Eye (tissue), 1 donor: ENCODE results near the gene GPR3.
"Not testable (repeated sequence)": the region's sequence is repeated elsewhere in the genome, so short reads cannot be mapped to it uniquely, and the experiment has no call there.

ENCODE experiments used
- DNase-seq: peaks from one replicate; pipeline ENCODE4 v3.0.0-alpha.2; 2015

The GPR3 gene

DNA sequence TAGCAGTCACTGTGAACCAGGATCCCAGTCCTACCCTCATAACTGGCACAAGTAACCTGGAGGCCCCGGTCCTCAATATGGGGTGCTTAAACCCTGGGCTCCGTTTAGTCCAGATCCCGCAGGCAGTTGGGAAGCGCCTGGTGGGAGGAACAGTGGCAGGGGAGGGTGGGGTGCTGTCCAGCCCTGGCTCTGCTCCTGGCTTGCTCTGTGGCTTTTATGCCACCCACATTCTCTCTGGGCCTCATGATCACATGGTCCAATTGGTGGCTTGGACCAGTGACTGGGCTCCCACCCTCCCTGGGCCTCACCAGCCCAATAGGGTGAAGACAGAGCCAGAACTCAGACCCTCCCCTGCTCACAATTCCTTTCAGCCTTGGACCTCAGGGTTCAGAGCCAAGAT, 12.2 kb upstream of the GPR3 start:
- no peak for DNase-seq

DNA sequence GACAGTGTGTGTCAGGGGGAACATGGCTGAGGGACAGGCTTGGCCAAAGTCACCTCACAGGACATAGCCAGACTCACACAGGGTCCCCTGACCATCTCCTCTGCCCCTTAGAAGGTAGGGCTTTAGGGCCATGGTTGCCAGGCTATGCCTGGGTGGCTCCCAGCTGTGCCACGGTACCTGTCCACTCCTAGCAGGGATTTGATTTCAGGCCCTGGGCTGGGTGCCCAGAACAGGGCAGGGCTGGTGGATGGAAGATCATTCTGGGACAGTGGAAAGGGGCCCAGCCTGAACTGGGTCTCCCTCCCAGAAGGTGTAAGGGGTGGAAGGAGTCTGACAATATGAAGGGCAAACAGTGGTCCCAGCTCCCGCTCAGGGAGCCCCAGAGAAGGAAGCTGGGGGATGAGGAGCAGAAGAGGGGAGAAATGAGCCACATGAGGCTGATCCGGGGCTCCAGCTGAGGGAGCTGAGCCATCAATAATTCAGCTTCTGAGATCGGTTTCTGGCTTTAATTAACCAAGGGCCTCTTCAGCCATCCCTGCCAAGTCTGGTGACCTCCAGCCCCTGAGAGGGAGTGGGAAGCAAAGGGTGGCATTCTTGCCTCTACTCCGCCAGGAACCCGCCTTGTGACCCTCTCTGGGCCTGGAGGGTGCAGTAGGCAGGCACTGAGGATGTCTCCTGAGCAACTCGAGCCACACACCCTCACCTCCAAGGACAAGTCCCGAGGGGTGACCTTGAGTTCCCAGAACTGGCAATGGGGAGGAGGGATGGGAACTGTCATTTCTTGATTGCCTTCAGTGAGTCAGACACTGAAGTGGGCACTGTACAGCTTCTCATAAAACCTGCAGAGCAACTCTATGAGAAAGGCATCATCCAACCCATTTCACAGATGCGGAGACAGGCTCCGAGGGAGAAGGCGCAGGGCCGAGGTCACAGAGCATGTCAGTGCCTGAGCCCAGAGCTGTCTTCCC, 11.4 kb upstream of the GPR3 start:
- peak; percentile 65 for DNase-seq

DNA sequence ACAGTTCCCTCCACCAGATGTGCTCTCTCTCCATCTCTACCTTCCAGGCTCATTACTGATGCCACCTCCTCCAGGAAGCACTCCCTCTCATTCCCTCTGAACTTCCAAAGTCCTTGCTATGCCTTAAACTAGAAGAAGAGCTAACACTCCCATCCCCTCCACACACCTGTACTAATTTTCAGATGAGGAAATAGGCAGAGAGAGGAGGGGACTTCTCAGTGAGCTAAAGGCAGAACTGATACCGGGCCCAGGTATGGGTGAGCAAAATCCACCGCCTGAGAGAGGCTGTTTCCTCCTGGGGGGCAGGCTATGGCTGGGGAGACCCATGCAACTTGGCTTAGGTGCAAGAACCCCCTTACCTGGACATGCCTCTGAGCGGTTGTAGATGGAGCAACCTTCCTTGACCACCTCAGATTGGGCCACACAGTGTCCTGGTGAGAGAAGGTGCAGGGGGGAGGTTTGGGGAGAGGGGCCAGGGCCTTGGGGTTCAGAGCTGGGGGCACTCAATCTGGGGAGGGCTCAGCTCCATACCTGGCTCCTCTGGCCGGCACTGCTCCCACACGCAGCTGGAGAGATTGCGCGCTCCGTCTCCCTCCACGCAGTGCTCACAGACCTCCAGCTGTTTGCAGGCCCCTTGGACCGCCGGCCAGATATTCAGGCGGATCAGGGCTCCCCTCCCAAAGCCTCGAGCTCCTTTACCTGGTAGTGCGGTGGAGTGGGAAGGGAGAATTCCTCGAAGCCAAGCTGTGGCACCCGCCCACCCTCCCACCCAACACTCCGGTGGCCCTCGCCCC, 10.3 kb upstream of the GPR3 start:
- no peak for DNase-seq

DNA sequence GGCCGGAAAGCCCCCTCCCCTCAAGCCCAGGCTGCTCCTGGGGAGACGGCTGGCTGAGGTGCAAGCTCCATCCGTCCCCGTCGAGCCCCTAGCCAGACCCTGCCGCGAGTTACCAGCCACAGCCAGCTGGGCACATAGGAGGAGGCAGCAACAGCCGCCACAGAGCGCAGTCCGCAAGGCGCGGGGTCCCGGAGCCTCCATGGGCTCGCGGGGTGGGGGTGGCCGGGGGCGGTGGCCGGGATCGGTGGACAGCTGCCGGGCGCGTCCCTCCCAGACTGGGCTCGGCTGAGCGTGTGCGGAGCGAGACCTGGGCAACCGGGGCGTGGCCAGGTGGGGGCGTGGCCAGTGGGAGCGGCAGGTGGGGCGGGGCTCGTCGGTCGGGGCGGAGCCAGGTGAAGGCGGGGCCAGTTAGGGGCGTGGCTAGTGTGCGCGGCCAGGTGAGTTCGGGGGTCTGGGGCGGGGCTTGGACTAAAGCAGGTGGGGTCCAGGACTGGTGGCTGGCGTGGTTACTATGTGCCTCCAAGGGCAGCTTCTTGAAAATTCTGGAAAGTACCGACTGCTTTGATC, 9.3 kb upstream of the GPR3 start, which contains the start of gene CD164L2:
CD164L2 (minus strand) TSS at position 295 of the 567 bp plus-strand sequence; CDS start at position 201, 94 bp downstream.
- DNase-seq = peak; percentile 39

DNA sequence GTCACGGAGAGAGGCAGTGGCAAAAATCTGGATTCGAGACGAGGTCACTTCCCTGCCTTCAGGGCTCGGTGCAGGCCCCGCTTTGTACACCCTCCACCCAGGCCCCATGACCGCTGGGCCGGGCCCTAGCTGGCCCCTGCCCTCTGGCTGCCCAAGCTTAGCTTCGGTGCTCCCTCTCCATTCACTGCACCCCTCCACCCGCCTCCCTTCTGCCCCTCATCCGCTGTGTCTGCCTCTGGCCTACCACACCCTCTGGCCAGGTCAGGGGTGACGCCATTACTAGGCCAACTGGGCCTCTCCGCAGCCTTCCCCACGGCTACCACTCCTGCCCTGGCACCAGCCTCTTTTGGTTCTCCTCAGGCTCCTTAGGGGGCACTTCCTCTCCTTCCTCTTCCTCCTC, 8.8 kb upstream of the GPR3 start:
- DNase-seq = no peak

DNA sequence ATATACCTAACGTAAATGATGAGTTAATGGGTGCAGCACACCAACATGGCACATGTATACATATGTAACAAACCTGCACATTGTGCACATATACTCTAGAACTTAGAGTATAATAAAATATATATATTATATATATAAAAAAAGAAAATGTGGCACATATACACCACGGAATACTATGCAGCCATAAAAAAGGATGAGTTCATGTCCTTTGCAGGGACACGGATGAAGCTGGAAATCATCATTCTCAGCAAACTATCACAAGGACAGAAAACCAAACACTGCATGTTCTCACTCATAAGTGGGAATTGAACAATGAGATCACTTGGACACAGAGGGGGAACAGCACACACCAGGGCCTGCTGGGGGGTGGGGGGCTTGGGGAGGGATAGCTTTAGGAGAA, 7.6 kb upstream of the GPR3 start:
- DNase-seq = not testable (repeated sequence)

DNA sequence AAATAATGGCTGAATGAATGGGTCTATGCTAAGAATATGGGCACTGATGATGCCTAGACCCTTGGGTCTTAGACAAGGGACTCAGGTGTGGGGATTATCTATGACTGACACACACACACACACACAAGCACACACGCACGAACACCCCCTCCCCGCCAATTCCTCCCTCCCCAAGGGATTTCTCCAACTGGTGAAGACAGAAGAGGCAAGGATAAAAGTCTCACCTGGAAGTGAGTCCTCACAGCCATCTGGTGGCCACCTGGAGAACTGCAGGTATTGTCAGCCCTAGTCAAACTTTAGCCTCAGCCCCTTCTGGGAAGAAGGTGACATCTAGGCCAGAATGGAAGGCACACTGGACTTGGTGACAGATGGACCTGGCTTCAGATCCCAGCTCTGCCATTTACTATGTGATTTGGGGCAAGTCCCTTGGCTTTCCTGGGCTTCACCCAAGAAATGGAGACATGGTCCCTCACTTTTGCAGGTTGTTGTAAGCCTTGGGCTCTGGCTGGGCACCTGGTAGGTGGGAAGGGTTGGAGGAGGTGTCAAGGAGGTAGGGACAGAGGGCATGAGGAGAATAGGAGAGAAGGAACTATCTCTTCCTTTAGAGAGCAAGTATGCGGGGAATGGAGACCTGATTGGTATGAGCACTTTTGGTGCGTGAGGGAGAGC, 4.0 kb upstream of the GPR3 start:
- peak; percentile 72 for DNase-seq

DNA sequence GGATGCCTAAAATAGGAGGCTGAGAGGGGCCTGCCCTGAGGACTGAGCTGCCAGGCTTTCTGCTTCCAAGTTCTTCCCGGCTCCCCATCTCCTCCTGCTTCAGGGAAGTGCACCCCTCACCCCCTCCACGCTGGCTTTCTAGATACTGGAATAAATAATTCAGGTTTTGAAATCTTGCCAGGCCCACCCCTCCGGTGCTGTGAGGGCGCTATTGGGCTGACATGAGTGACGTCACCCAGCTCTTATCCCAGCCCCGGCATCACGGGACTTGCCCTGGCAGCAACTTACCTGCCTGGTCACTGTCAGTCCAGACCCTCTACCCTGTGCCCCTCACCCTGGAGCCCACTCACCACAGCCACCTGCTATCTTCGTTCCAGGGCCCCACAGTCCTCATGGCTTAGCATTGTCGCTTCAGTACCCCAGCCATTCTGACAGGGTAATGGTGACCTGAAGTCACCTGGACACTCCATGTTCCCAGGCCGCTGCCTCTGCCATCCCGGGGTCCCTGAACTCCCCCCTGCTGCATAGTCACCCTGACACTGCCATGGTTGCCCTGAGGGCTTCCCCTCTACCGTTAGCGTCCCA, 819 bp upstream of the GPR3 start:
- peak; percentile 74 for DNase-seq

DNA sequence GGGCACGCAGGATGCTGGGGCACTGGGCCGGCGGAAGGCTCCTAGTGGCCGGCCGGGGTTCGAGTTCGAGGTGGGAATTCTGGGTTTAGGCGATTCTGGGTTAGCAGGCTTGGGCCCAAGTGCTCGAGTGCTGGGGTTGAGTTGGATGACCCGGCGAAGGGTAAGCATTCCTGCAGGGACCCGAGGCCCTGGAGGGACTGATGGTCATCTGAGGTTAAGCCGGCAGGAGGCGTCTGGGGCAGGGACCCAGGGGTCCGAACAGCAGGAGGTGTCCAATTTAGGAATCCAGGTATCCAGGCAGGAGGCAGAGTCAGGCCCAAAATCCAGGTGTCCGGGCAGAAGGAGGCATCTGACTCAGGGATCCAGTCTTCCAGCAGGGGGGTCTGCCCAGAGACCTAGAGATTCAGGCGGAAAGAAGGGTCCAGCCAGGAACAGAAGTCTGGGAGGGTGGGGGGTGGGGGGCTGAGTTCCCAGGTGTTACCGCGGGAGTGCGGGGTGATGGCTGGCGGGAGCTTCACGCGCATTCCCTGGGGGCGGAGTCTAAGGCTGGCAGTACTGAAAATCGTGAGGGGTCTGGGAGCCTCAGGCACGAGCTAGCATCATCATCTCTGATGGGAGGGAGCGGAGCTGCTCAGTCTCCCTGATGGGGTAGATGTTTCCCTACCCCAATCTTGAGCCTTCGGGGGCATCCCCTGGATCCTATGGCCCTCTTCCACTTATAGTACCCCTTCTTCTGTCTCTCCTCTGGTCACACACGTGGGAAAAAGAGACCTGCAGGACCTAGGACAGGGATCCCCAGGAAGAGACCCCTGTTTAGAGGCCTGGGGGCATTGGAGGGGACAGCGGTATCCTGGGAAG, 585 bp downstream of the GPR3 start:
- no peak for DNase-seq

DNA sequence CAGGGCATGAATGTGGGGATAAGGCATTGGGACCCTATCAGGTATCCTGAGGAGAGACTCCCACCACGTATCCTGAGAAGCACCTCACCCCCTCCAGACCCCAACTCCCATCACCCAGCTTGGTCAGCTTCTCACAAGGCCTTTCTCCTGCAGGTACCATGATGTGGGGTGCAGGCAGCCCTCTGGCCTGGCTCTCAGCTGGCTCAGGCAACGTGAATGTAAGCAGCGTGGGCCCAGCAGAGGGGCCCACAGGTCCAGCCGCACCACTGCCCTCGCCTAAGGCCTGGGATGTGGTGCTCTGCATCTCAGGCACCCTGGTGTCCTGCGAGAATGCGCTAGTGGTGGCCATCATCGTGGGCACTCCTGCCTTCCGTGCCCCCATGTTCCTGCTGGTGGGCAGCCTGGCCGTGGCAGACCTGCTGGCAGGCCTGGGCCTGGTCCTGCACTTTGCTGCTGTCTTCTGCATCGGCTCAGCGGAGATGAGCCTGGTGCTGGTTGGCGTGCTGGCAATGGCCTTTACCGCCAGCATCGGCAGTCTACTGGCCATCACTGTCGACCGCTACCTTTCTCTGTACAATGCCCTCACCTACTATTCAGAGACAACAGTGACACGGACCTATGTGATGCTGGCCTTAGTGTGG, 1.3 kb downstream of the GPR3 start:
- DNase-seq = no peak

DNA sequence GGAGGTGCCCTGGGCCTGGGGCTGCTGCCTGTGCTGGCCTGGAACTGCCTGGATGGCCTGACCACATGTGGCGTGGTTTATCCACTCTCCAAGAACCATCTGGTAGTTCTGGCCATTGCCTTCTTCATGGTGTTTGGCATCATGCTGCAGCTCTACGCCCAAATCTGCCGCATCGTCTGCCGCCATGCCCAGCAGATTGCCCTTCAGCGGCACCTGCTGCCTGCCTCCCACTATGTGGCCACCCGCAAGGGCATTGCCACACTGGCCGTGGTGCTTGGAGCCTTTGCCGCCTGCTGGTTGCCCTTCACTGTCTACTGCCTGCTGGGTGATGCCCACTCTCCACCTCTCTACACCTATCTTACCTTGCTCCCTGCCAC, 1.8 kb downstream of the GPR3 start:
- no peak for DNase-seq

DNA sequence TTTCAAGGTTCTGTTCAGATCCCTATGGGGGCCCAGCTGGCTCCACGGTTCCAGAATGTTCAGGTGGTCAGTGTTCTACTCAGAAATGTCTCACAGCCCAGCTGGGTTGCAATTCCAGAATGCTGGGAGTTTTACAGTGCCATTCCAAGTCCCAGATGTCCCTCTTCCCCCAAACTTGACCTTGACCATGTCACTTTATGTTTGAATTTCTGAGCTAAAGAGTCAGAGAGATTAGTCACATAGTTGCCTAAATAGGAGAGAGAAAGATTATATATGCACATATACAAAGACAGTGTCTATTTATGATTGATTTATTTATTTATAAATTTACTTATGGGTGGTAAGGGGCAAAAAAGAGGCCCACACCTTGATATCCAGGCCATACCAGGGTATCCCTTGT, 2.5 kb downstream of the GPR3 start:
- DNase-seq = no peak

DNA sequence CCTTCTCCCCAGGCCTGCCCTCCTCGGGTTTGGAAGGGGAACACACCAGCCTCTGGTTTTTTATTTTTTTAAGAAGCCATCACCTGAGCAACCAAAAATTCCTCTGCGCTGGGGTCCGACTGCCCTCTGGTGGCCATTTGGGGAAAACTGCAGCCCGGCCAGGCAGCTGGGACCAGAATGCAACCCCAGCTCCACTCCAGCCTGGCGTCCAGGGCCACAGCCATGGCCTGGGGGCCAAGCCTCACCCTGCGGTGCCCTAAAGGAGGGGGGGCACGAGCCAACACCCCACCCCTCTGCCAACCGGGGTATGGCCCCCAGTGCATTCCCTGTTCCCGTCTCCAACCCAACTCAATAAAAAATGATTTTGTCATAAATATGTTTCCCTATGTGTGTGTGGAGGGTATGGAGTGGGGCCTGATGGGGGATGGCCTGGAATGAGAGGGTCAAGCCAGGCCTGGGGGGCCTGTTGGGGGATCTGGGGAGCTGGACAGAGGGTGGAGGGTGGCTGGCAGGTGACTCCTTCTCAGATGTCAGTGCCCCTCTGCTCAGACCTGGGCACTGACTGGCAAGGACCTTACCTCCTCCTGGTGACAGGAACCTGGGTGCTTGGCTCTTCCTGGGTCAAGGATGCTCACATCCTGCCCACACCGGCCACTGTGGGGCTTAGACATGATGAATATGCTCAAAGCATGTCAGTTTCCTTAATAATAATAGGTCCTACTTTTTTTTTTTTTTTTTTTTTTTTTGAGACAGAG, 3.2 kb downstream of the GPR3 start:
- peak; percentile 89 for DNase-seq

DNA sequence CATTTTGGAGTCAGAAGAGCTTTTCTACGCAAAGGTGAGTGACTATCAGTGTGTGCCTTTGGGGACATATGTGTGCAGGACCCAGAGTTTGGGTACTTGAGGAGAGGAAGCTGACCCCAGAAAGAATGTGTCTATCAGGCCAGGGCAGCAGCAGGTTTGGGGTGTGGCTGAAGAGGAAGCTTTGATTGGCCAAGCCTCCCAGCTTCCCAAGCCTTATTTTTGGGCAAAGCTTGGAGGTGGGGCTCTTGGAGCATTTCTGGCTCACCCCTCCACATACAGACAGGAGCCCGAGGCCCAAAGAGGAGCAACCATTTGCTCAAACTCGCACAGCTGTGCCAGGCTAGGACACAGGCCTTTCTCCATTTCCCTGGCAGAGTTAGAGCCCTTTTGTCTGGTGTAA, 4.7 kb downstream of the GPR3 start:
- no peak for DNase-seq

DNA sequence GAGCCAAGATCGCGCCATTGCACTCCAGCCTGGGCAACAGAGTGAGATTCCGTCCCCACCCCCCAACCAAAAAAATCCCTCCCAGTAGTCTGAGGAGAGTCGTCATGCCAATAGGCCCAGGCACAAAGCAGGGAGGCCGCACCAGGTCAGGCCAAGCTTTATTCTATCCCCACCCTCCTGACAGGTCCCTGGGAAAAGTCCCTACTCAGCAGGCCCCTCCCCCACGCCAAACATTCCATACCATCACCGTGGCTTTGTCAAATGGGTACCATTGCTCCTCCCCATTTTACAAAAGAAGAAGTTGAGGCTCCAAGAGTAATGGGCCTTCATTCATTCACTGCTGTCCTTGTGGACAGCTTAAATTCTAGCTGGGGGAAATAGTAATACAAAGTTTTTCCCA, 5.3 kb downstream of the GPR3 start:
- no peak for DNase-seq

DNA sequence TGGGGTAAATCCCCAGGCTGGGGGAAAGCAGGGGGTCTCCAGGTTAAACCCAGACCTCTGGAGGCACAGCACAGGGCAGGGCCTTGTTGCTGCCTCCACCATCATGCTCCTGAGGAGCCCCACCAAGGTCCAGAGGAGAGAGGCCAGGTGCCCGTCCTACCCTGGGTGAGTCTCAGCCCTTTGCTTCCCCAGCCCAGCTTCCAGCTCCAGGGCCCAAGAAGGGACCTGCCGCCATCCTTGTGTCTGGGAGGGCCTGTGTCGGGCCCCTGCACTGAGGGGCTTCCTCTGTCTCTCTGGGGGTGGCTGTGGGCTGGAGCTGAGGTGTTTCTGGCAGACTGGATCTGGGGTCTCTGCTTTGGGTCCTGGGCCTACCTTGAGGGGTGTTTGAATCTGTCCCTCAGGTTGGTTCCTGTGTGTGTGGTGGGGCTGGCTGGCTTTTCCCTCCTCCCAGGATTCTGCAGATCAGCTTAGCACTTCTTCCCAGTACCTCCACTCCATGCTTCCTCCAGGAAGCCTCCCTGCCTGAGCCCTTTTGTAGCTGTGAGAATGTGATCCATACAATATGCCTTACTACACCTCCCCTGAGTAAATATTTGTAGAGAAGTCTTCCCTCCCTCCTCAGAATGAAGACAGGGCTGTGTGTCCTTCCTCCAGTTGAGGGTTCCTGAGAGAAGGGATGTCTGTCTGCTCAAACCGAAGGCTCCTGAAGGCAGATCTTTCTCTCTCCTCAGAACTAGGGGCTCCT, 6.2 kb downstream of the GPR3 start:
- no peak for DNase-seq

DNA sequence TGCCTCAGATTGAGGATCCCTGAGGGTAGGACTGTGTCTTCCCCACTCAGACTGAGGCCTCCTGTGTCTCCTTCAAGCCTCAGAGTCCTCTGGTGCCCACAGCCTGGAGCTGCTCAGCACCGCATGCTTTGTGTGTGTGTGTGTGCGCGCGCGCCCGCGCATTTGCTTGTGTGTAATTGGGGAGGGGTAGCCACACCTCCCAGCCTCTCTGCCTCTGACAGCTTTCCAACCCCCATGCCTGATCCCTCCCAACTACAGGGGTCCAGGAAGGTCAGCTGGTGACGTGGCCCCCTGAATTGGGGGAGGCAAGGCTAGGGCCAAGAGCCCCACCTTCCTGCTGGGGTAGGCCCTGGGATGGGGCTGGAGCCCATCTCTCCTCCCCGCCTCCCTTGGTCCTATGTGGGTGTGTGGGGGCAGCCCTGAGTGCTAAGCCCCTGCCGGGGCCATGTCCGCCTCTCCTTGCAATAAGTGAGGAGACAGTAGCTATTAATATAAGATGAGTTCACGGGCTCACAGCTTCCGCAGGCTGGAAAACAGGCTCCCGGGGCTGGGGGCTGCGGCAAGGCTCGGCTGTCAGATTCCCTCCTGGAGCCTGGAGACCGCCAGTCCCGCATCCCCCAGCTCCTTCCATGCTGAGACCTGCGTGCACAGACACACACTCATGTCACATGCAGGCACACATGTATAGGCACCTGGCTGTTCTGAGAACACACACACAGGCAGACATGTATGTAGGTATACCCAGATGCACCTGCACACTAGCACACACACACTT, 7.0 kb downstream of the GPR3 start:
- DNase-seq = peak; percentile 81

DNA sequence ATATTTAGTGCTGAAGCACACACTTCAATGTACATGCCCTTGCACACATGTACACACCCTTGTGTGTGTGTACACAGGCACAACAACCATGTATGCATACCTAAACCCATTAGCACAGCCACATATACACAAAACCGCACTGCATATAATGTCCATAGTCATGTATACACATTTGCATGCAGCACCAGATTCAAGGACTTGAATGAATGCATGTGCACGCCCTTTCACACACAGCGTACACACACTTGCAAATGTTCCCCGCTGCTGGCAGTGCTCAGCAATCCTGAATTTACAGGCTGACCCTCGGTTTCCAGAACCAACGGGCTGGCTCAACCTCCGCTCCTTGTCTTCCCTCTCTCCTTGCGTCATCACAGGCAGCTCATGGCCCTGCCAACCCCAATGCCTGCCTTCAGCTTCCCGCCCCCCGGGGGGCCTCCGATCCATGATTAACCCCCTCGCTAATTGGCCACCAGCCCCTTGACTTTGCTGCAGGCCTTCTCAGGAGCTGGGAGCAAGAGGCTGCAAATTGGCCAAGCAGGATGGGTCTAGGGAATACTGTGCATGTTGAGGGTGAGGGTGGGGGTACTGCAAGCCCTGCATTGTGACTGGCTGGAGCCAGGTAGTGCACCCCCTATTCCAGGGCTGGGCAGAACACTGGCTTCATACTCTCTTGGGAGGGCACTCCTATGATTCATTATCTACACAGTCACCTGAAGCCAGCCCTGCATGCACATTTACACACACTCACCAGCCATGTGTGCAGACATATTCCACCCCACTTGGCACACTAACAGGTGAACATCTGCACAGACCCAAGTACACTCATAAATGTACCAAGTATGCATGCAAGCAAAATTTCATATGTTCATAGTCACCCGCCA, 7.9 kb downstream of the GPR3 start:
- DNase-seq = peak; percentile 71
